Esophagus muscularis mucosa (tissue), 3 donors: ENCODE results near the gene CD151.

Experiments
- POLR2A ChIP-seq: fragments of 450-650 bp; IDR thresholded peaks from one replicate; pipeline ENCODE4 v1.6.1; 2017; ENCODE audit warnings: antibody characterized with exemption, moderate library complexity, mild to moderate bottlenecking, low read depth
- TF ChIP-seq, protein P1 (sequence below), 3 experiments: fragments of 200-600 bp in 2 of 3; fragments of 450-650 bp in 1 of 3; sonication (generic) in 2 of 3; IDR thresholded peaks; one replicate each; pipeline ENCODE4 v1.5.1; 2017 to 2019; ENCODE audit warnings: antibody characterized with exemption in 3 of 3, mild to moderate bottlenecking in 2 of 3, moderate library complexity in 1 of 3

DNA sequence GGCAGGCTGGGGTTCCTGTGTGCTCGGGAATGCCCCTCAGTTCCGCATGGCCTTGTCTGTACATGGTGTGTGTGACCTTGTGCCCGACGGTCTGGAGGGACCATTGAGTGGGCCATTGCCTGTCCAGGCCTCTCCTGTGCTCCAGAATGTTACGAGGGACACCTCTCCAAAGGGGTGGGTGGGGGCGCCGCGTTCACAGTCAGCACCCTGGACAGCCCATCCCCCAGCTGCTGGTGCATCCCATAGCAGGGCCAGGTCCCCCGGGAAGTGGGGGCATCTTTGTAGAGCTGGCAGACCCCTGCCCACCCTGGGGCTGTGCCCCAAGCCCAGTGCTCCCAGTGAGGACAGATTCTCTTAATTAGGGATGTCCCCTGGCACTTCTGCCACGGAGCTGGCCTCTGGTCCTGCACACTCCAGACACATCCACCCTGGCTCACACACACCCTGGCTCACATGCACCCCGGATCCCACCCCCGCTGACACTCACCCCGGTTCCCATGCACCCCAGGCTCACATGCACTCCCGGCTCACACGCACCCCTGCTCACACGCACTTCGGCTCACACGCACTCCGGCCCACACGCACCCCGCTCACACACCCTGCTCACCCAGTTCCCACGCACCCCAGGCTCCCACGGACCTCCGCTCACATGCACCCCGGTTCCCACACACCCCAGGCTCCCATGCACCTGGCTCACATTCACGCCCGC lies 25.5 kb downstream of the CD151 start:
- TF ChIP-seq POLR2A = no peak
- TF ChIP-seq, protein P1, sequence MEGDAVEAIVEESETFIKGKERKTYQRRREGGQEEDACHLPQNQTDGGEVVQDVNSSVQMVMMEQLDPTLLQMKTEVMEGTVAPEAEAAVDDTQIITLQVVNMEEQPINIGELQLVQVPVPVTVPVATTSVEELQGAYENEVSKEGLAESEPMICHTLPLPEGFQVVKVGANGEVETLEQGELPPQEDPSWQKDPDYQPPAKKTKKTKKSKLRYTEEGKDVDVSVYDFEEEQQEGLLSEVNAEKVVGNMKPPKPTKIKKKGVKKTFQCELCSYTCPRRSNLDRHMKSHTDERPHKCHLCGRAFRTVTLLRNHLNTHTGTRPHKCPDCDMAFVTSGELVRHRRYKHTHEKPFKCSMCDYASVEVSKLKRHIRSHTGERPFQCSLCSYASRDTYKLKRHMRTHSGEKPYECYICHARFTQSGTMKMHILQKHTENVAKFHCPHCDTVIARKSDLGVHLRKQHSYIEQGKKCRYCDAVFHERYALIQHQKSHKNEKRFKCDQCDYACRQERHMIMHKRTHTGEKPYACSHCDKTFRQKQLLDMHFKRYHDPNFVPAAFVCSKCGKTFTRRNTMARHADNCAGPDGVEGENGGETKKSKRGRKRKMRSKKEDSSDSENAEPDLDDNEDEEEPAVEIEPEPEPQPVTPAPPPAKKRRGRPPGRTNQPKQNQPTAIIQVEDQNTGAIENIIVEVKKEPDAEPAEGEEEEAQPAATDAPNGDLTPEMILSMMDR (IDR thresholded peaks at IDR 0.05) = no peak
